HUES64 (cell line): ENCODE measurements around the gene SLC6A6.
"Not testable (repeated sequence)": the region's sequence is repeated elsewhere in the genome, so short reads cannot be mapped to it uniquely, and the experiment has no call there.

ENCODE experiments used
- H3K27ac ChIP-seq: 2 replicates; pipeline ENCODE4 v1.7.0; 2013; ENCODE audit warnings: low read depth, low read length, inconsistent platforms
- H3K27me3 ChIP-seq: 2 replicates; pipeline ENCODE4 v1.6.1; 2013; ENCODE audit warnings: mild to moderate bottlenecking, low read length; ENCODE audit not compliant: insufficient read depth
- H3K36me3 ChIP-seq: 2 replicates; pipeline ENCODE4 v1.6.1; 2013; ENCODE audit warnings: mild to moderate bottlenecking, low read length; ENCODE audit not compliant: insufficient read depth
- H3K4me1 ChIP-seq: 2 replicates; pipeline ENCODE4 v1.6.1; 2013; ENCODE audit warnings: mild to moderate bottlenecking, low read length, moderate library complexity; ENCODE audit not compliant: insufficient read depth
- H3K4me3 ChIP-seq: 2 replicates; pipeline ENCODE4 v1.5.1; 2013; ENCODE audit warnings: mild to moderate bottlenecking, low read length, moderate library complexity
- H3K9ac ChIP-seq: 2 replicates; pipeline ENCODE4 v1.6.1; 2013; ENCODE audit warnings: mild to moderate bottlenecking, low read depth, low read length
- H3K9me3 ChIP-seq: 2 replicates; pipeline ENCODE4 v1.6.1; 2013; ENCODE audit warnings: low read depth, low read length; ENCODE audit not compliant: insufficient read depth
- WGBS: fragments of 150-250, 120-280 bp; methylation state at CpG from one replicate; pipeline ENCODE4 v1.1.7; 2013; ENCODE audit warnings: missing lambda C conversion rate; 5-methylcytosine and 5-hydroxymethylcytosine counted together

SLC6A6 gene

DNA sequence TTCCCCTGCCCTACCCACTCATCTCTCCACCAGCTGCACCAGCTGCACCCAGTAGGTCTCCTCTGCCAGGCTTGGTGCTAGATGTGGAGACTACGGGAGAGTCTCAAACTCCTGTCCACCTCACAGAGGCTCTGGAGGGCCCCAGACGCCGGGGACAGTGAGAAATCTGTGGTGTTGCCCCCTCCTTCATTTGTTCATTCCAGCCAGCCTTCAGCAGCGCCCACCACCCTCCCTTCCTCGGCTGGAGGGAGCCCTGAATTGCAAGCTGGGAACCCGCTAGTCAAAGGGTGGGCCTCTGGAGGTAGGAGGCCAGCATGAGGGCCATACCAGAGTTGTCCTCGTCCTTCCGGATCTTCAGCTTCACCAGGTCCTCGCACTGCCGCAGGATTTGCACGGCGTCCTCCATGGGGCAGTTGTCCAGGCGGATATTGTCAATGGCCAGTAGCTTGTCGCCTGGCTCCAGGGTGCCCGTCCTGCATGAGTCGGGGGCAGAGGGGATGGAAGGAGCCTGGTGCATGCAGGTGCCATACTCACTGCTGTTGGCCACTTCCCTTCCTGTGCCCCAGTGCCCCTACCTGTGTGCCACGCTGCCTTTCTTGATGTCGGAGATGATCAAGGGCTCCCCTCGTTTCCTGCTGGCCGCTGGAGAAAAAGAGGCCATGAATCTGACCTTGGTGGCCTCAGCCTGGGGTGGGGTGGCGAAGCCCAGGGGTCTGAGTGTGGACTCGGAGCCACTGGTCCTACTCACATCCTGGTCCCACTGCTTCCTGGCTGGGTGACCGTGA, 108.6 kb downstream of the SLC6A6 start:
- no peak overlapping the region for H3K4me3 ChIP-seq
- no peak overlapping the region for H3K27ac ChIP-seq
- H3K9ac ChIP-seq = no peak overlapping the region
- no peaks in the 10 kb centered on the region for H3K36me3 ChIP-seq
- 92% methylated on average over 23 of the region's 23 CpGs for WGBS
- H3K4me1 ChIP-seq = no peaks in the 10 kb centered on the region; the same call in 1 of the 2 replicates
- no peaks in the 10 kb centered on the region for H3K27me3 ChIP-seq
- no peaks in the 10 kb centered on the region for H3K9me3 ChIP-seq

DNA sequence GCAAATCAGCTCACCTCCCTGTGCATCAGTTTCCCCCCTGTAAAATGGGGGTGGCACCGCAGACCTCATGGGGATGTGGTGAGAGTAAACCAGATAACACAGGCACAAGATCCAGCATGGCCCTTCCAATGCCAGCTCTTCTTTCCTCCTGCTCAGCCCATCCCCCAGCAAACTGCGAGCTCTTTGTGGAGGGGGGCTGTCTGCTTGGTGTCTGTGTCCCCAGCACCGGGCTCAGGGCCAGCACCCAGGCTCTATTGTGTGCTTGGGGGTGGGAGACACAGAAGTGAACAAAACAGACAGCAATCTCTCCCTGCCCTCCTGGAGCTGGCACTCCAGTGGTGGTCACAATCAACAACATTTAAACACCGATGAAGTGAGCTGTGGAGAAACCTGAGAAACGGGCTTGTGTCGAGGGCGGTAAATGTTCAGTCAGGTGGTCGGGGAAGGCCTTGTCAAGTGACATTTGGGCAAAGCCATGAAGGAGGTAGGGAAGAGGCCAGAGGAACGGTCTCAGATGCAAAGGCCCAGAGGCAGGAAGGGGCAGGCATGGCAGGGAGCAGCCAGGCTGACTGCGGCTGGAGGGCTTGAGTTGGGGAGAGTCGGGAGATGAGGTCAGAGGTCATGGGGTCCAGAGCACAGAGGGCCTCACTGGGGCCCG, 109.3 kb downstream of the SLC6A6 start:
- H3K9ac ChIP-seq = no peak overlapping the region
- no peaks in the 10 kb centered on the region for H3K36me3 ChIP-seq
- H3K4me1 ChIP-seq = no peaks in the 10 kb centered on the region; the same call in 1 of the 2 replicates
- H3K4me3 ChIP-seq = no peak overlapping the region
- no peaks in the 10 kb centered on the region for H3K9me3 ChIP-seq
- no peaks in the 10 kb centered on the region for H3K27me3 ChIP-seq
- 86% methylated on average over 12 of the region's 12 CpGs for WGBS
- no peak overlapping the region for H3K27ac ChIP-seq

GRCh38 chr3:14512281-14512941, 110.0 kb downstream of the SLC6A6 start:
- Histone ChIP-seq H3K4me1 (no peaks in the 10 kb centered on the region; the same call in 1 of the 2 replicates), H3K27ac (no peak overlapping the region), H3K4me3 (no peak overlapping the region), H3K27me3 (no peaks in the 10 kb centered on the region), H3K9ac (no peak overlapping the region), H3K9me3 (no peaks in the 10 kb centered on the region), H3K36me3 (no peaks in the 10 kb centered on the region)
- WGBS = 93% methylated on average over 19 of the region's 19 CpGs

DNA sequence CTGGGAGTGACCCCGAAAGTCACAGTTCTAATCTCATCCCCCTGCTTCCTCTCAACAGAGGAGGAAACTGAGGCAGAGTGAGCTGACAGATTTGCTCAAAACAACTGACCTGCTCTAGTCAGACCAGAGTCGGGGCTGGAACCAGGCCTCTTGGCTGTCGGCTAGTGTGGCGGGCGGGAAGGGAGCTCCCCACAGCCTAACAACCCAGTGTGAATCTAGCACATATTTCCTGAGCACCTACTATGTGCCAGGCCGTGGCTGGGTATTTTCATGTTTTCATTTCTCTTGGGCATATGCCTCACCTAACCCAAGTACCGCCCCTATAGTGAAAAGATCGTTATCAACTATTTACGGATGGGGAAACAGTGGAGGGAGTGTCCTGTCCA, 110.5 kb downstream of the SLC6A6 start:
- Histone ChIP-seq H3K36me3 (no peaks in the 10 kb centered on the region), H3K27me3 (no peaks in the 10 kb centered on the region), H3K9me3 (no peaks in the 10 kb centered on the region), H3K4me1 (peaks cover 2% of the 10 kb centered on the region; the same call in 1 of the 2 replicates), H3K9ac (no peak overlapping the region), H3K27ac (no peak overlapping the region), H3K4me3 (no peak overlapping the region)
- 90% methylated on average over 9 of the region's 9 CpGs for WGBS

DNA sequence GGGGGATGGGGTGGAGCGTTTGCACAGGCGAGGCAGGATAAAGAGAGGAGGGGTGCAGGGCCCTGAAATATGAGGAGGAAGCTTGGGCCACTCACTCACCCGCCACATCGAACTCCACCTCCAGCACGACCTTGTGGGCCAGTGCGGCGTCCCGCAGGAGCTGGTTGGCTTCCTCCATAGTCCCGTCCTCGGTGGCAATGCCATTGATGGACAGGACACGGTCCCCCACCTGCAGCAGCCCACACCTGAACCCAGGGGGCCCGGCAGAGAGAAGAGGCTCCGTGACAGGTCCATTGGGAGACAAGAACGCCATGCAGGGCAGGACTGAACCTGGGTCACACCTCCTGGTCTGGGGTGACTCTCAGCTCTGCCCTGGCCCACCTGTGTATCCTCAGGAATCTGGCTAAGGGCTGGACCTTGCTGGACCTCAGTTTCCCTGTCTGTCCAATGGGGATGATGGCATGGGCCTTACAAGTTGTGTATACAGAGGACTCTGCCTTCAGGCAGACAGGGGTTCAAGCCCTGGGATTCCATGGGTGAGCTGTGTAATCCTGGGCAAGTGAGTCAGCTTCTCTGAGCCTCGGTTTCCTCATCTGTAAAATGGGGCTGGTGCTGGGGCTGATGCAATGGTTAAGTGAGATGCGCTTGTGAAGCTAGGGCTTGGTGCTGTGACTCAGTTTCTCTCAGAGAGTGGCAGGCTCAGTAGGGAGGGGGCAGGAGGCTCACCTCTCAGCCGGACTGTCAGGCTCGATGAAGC, 111.3 kb downstream of the SLC6A6 start:
- H3K4me1 ChIP-seq = peaks cover 6% of the 10 kb centered on the region; the same call in 1 of the 2 replicates
- no peak overlapping the region for H3K27ac ChIP-seq
- H3K9me3 ChIP-seq = no peaks in the 10 kb centered on the region
- no peak overlapping the region for H3K4me3 ChIP-seq
- no peaks in the 10 kb centered on the region for H3K36me3 ChIP-seq
- no peak overlapping the region for H3K9ac ChIP-seq
- H3K27me3 ChIP-seq = no peaks in the 10 kb centered on the region
- 89% methylated on average over 18 of the region's 18 CpGs for WGBS

- no peak overlapping the region for H3K4me3 ChIP-seq
- no peaks in the 10 kb centered on the region for H3K9me3 ChIP-seq
- no peaks in the 10 kb centered on the region for H3K27me3 ChIP-seq
- no peaks in the 10 kb centered on the region for H3K36me3 ChIP-seq
- H3K27ac ChIP-seq = no peak overlapping the region
- WGBS = 93% methylated on average over 17 of the region's 17 CpGs
- H3K9ac ChIP-seq = no peak overlapping the region
- 0 out of 2 replicates have a peak, but pooled peaks cover 6% of the 10 kb centered on the region for H3K4me1 ChIP-seq
Observed at GRCh38 chr3:14514323-14514720, 111.9 kb downstream of the SLC6A6 start.

DNA sequence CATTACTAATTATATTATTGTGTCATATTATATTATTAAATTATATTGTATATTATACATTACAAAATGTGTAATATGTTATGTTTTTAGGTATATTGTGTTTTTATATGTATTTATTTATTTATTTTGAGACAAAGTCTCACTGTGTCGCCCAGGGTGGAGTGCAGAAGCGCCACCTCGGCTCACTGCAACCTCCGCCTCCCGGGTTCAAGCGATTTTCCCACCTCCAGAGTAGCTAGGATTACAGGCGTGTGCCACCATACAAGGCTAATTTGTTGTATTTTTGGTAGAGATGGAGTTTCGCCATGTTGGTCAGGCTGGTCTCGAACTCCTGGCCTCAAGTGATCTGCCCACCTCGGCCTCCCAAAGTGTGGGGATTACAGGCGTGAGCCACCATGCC, 113.1 kb downstream of the SLC6A6 start:
- not testable (repeated sequence) for H3K27ac ChIP-seq, H3K27me3 ChIP-seq, H3K36me3 ChIP-seq, H3K9me3 ChIP-seq, H3K4me3 ChIP-seq, H3K4me1 ChIP-seq, H3K9ac ChIP-seq
- 96% methylated on average over 11 of the region's 11 CpGs for WGBS

DNA sequence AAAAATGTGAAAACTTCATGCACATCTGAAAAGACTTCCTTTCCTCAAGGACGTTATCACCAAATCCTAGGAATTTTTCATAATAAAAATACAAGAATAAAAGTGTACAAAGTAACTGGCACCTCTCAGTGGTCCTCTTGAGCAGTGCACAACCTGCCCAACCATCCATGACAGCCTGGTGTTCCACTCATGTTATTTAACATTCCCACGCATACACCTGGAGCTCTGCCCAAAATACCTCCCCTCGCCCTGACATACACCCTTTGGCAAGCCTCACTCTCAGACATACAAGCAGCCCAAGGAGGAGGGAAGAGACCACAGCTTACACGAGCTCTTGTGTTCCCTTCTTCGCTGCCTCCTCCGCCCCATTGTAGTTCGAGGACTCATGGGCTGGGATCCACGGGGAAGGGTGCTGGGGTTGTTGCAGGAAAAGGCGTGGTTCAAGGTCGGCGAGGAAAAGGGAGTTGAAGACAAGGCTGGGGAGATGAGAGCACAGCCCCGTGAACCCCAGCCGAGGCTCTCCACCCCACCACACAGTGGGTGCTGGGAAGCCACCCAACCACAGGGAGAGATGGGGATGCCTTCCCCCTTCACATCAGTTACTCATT, 114.4 kb downstream of the SLC6A6 start:
- no peak overlapping the region for H3K9ac ChIP-seq
- H3K27ac ChIP-seq = no peak overlapping the region
- 89% methylated on average over 13 of the region's 13 CpGs for WGBS

GRCh38 chr3:14517601-14518431, 115.4 kb downstream of the SLC6A6 start:
- Histone ChIP-seq H3K4me1 (0 out of 2 replicates have a peak, but pooled peaks cover 6% of the 10 kb centered on the region), H3K4me3 (no peak overlapping the region), H3K27ac (no peak overlapping the region), H3K27me3 (no peaks in the 10 kb centered on the region), H3K9ac (no peak overlapping the region), H3K9me3 (no peaks in the 10 kb centered on the region), H3K36me3 (no peaks in the 10 kb centered on the region)
- 87% methylated on average over 22 of the region's 22 CpGs for WGBS

More for the DNA sequence above, 114.4 kb downstream of the SLC6A6 start:
- Histone ChIP-seq H3K36me3 (no peaks in the 10 kb centered on the region), H3K4me1 (0 out of 2 replicates have a peak, but pooled peaks cover 6% of the 10 kb centered on the region), H3K27me3 (no peaks in the 10 kb centered on the region), H3K4me3 (no peak overlapping the region), H3K9me3 (no peaks in the 10 kb centered on the region)

- Histone ChIP-seq H3K27ac (no peak overlapping the region), H3K9ac (no peak overlapping the region), H3K4me3 (no peak overlapping the region), H3K36me3 (no peaks in the 10 kb centered on the region), H3K9me3 (no peaks in the 10 kb centered on the region), H3K27me3 (no peaks in the 10 kb centered on the region), H3K4me1 (0 out of 2 replicates have a peak, but pooled peaks cover 6% of the 10 kb centered on the region)
- WGBS = 81% methylated on average over 7 of the region's 7 CpGs
Observed at GRCh38 chr3:14518432-14518802, 116.0 kb downstream of the SLC6A6 start.
